ENCODE measurements around the gene MED8.

Gene MED8

DNA sequence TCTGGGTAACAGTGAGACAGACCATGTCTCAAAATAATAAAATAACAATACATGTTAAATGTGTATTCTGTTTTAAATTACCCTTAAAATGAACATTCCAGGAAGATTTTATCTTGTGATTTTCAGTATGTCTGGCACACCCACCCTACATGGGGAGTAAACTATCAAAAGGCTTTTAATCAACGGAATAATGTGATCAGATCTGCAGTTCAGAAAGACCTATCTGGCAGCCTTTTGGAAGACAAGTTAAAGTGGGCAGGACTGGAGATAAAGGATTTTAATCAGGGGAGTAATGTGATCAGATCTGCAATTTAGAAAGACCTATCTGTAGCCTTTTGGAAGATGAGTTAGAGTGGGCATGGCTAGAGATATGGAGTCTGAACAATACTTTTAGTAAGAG is 10.1 kb downstream of the MED8 start:
- Histone ChIP-seq H3K4me3 (ENCODE audit: low read length) (no peak overlapping the region), H4K20me1 (ENCODE audit: insufficient read depth, low read length) (no peaks in the 10 kb centered on the region), H3K9me2 (replicated peaks; ENCODE audit: insufficient read depth, low read length) (no peaks in the 10 kb centered on the region), H3K4me2 (ENCODE audit: low read depth, low read length) (no peak overlapping the region), H3K4me1 (ENCODE audit: low read length) (no peaks in the 10 kb centered on the region), H3K27me3 (replicated peaks; ENCODE audit: insufficient read depth, low read length) (no peaks in the 10 kb centered on the region), H3K27ac (ENCODE audit: low read length) (no peak overlapping the region), H3K36me3 (replicated peaks; ENCODE audit: insufficient read depth, low read length) (0 out of 2 replicates have a peak, but pooled peaks cover 9% of the 10 kb centered on the region), H3K9ac (ENCODE audit: low read length) (no peak overlapping the region), H3K79me2 (ENCODE audit: low read length) (no peaks in the 10 kb centered on the region), H3F3A (ENCODE audit: insufficient read depth, low read length) (no peaks in the 10 kb centered on the region), H2AFZ (ENCODE audit: low read length) (no peak overlapping the region), H3K9me3 (replicated peaks; ENCODE audit: insufficient read depth, low read length) (no peaks in the 10 kb centered on the region)
- TF ChIP-seq EZH2phosphoT487 (IDR thresholded peaks at IDR 0.05; ENCODE audit: low read length) (no peak), EZH2 (optimal IDR thresholded peaks at IDR 0.05; ENCODE audit: low read depth, low read length) (no peak)
- TF ChIP-seq, protein P1, sequence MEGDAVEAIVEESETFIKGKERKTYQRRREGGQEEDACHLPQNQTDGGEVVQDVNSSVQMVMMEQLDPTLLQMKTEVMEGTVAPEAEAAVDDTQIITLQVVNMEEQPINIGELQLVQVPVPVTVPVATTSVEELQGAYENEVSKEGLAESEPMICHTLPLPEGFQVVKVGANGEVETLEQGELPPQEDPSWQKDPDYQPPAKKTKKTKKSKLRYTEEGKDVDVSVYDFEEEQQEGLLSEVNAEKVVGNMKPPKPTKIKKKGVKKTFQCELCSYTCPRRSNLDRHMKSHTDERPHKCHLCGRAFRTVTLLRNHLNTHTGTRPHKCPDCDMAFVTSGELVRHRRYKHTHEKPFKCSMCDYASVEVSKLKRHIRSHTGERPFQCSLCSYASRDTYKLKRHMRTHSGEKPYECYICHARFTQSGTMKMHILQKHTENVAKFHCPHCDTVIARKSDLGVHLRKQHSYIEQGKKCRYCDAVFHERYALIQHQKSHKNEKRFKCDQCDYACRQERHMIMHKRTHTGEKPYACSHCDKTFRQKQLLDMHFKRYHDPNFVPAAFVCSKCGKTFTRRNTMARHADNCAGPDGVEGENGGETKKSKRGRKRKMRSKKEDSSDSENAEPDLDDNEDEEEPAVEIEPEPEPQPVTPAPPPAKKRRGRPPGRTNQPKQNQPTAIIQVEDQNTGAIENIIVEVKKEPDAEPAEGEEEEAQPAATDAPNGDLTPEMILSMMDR (IDR thresholded peaks at IDR 0.05; ENCODE audit: low read length) = no peak
- DNase-seq = no peak

DNA sequence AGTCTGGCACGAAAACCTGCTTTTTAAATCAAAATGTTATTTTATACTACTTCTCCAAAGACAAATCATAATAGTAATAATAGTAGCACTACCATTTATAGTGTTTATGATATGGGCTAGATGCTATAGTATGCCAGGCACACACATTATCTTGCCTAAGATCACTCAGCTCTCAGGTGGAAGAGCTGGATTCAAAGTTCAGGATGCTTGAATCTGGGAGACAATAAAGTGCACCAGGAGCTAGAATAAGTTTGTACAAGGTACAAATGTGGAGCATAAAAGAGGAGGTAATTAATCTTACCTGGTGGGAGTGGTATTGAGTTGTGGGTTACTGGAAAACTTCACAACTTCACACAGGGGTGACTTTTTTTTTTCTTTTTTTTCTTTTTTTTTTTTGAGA is 11.8 kb downstream of the MED8 start:
- H3K4me2 ChIP-seq (ENCODE audit: low read depth, low read length) = no peak overlapping the region
- H3K9ac ChIP-seq (ENCODE audit: low read length) = no peak overlapping the region
- H3K4me3 ChIP-seq (ENCODE audit: low read length) = no peak overlapping the region
- no peak for DNase-seq
- H3K4me1 ChIP-seq (ENCODE audit: low read length) = no peaks in the 10 kb centered on the region
- no peaks in the 10 kb centered on the region for H3K79me2 ChIP-seq (ENCODE audit: low read length)
- TF ChIP-seq, protein P1 (IDR thresholded peaks at IDR 0.05; ENCODE audit: low read length) = no peak
- TF ChIP-seq EZH2 (optimal IDR thresholded peaks at IDR 0.05; ENCODE audit: low read depth, low read length) = no peak
- TF ChIP-seq EZH2phosphoT487 (IDR thresholded peaks at IDR 0.05; ENCODE audit: low read length) = no peak
- 0 out of 2 replicates have a peak, but pooled peaks cover under 1% of the 10 kb centered on the region for H3K36me3 ChIP-seq (replicated peaks; ENCODE audit: insufficient read depth, low read length)
- no peak overlapping the region for H3K27ac ChIP-seq (ENCODE audit: low read length)
- H3K9me3 ChIP-seq (replicated peaks; ENCODE audit: insufficient read depth, low read length) = no peaks in the 10 kb centered on the region
- no peaks in the 10 kb centered on the region for H3K27me3 ChIP-seq (replicated peaks; ENCODE audit: insufficient read depth, low read length)
- H2AFZ ChIP-seq (ENCODE audit: low read length) = no peak overlapping the region
- no peaks in the 10 kb centered on the region for H3F3A ChIP-seq (ENCODE audit: insufficient read depth, low read length)
- no peaks in the 10 kb centered on the region for H4K20me1 ChIP-seq (ENCODE audit: insufficient read depth, low read length)
- no peaks in the 10 kb centered on the region for H3K9me2 ChIP-seq (replicated peaks; ENCODE audit: insufficient read depth, low read length)

DNA sequence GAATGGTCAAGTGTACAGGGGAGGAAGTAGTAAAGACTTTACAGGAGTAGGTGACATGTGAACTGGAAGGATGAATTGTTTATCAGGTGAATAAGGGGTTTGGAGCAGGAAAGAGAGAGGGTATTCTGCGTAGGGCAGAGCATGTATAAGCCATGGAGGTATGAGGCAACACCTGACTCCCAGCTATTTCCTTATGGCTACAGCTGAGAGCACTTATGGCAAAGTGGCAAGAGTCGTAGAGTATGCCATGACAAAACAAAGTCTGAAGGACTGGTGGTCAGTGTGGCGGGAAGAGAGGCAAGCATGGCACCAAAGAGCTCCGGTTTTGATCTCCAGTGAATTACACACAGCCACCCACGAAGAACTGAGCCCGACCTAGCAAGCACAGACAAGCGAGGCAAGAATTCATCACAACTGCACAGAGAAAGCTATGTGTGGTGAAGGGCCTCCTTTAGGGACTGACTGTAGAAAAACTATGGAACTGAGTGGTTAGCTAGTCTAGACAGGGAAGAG is 12.8 kb downstream of the MED8 start:
- TF ChIP-seq EZH2 (optimal IDR thresholded peaks at IDR 0.05; ENCODE audit: low read depth, low read length) = no peak
- TF ChIP-seq, protein P1 (IDR thresholded peaks at IDR 0.05; ENCODE audit: low read length) = no peak
- no peak for TF ChIP-seq EZH2phosphoT487 (IDR thresholded peaks at IDR 0.05; ENCODE audit: low read length)
- Histone ChIP-seq H4K20me1 (ENCODE audit: insufficient read depth, low read length) (no peaks in the 10 kb centered on the region), H3K36me3 (replicated peaks; ENCODE audit: insufficient read depth, low read length) (no peaks in the 10 kb centered on the region)

More for the DNA sequence above, 12.8 kb downstream of the MED8 start:
- no peaks in the 10 kb centered on the region for H3K79me2 ChIP-seq (ENCODE audit: low read length)
- no peak overlapping the region for H3K4me2 ChIP-seq (ENCODE audit: low read depth, low read length)
- no peaks in the 10 kb centered on the region for H3K4me1 ChIP-seq (ENCODE audit: low read length)
- no peaks in the 10 kb centered on the region for H3K27me3 ChIP-seq (replicated peaks; ENCODE audit: insufficient read depth, low read length)
- no peak for DNase-seq
- H2AFZ ChIP-seq (ENCODE audit: low read length) = no peak overlapping the region
- H3K27ac ChIP-seq (ENCODE audit: low read length) = no peak overlapping the region
- no peaks in the 10 kb centered on the region for H3F3A ChIP-seq (ENCODE audit: insufficient read depth, low read length)
- no peak overlapping the region for H3K4me3 ChIP-seq (ENCODE audit: low read length)
- no peaks in the 10 kb centered on the region for H3K9me2 ChIP-seq (replicated peaks; ENCODE audit: insufficient read depth, low read length)
- no peak overlapping the region for H3K9ac ChIP-seq (ENCODE audit: low read length)
- no peaks in the 10 kb centered on the region for H3K9me3 ChIP-seq (replicated peaks; ENCODE audit: insufficient read depth, low read length)
